Ectodermal cell (in vitro differentiated cells): Measurements from ENCODE around the gene USP49.

ENCODE experiments used
- H3K27ac ChIP-seq: 2 replicates; pipeline ENCODE4 v1.7.0; 2013; ENCODE audit warnings: mild to moderate bottlenecking, low read depth, low read length; ENCODE audit not compliant: insufficient read depth, poor library complexity, severe bottlenecking
- H3K27me3 ChIP-seq: 2 replicates; pipeline ENCODE4 v1.7.0; 2013; ENCODE audit warnings: mild to moderate bottlenecking, low read length; ENCODE audit not compliant: insufficient read depth, control insufficient read depth, poor library complexity, severe bottlenecking
- H3K36me3 ChIP-seq: one replicate; pipeline ENCODE4 v1.7.0; 2013; ENCODE audit warnings: low read length; ENCODE audit not compliant: control insufficient read depth, insufficient read depth
- H3K4me1 ChIP-seq: one replicate; pipeline ENCODE4 v1.7.0; 2013; ENCODE audit warnings: low read length; ENCODE audit not compliant: control insufficient read depth, insufficient read depth
- H3K4me3 ChIP-seq: 2 replicates; pipeline ENCODE4 v1.7.0; 2013; ENCODE audit warnings: low read depth, low read length, control low read depth; ENCODE audit not compliant: insufficient read depth
- H3K9me3 ChIP-seq: 2 replicates; pipeline ENCODE4 v1.7.0; 2013; ENCODE audit warnings: mild to moderate bottlenecking, low read length, moderate library complexity; ENCODE audit not compliant: control insufficient read depth
- WGBS, 2 experiments: methylation state at CpG; one replicate each; pipeline ENCODE4 v1.1.7; 2013; ENCODE audit warnings: missing lambda C conversion rate in 2 of 2; 5-methylcytosine and 5-hydroxymethylcytosine counted together

USP49 gene

DNA sequence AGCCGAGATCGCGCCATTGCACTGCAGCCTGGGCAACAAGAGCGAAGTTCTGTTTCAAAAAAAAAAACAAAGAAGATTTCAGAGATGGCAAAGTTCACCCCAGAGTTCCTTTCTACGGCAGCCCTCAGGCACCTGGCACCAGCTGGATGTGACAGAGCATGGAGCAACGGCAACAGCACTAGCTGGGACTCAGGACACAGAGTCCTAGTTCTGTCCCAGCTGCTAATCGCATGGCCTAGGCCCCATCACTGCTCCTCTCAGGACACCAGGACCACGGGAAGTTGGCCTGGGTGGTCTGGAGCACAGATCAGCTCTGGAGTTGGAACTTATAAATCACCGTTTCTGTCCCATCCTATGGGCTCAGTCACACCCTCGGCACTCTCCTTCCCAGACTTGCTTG lies 149.1 kb downstream of the USP49 start:
- 94% methylated on average over 10 of the region's 10 CpGs for WGBS, 2 experiments
- no peaks in the 10 kb centered on the region for H3K36me3 ChIP-seq
- H3K4me3 ChIP-seq, result no peak overlapping the region
- no peak overlapping the region for H3K27ac ChIP-seq
- no peaks in the 10 kb centered on the region for H3K27me3 ChIP-seq
- no peaks in the 10 kb centered on the region for H3K9me3 ChIP-seq
- no peaks in the 10 kb centered on the region for H3K4me1 ChIP-seq

DNA sequence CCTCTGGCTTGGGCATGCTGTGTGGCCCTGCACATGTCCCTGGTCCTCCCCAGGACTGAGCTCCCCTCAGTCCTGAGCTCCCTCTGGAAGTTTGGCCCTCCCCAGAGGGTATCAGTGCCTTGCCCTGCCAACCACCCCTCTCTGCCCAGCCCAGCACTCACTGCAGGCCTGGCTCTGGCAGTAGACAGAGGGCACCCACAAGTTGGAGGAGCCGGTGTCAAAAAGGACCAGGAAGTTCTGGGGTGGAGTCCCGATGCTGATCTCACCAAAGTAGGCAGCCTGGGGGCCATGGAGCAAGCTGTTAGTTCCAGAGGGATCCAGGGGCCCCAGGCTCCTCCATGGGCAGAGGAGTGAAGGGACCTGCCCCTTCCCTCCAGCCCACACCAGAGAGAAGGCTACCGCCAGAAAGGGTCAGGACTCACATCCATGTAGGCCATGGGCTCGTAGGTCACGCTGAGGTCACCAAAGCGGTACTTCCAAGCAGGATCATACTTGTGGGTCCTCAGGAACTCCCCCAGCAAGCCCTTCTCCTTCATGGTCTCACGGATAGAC lies 150.9 kb downstream of the USP49 start:
- Histone ChIP-seq H3K4me1 (no peaks in the 10 kb centered on the region), H3K27ac (no peak overlapping the region), H3K9me3 (no peaks in the 10 kb centered on the region), H3K27me3 (no peaks in the 10 kb centered on the region), H3K36me3 (no peaks in the 10 kb centered on the region), H3K4me3 (no peak overlapping the region)
- WGBS, 2 experiments, result 92 to 94% methylated on average over 7 of the region's 7 CpGs

DNA sequence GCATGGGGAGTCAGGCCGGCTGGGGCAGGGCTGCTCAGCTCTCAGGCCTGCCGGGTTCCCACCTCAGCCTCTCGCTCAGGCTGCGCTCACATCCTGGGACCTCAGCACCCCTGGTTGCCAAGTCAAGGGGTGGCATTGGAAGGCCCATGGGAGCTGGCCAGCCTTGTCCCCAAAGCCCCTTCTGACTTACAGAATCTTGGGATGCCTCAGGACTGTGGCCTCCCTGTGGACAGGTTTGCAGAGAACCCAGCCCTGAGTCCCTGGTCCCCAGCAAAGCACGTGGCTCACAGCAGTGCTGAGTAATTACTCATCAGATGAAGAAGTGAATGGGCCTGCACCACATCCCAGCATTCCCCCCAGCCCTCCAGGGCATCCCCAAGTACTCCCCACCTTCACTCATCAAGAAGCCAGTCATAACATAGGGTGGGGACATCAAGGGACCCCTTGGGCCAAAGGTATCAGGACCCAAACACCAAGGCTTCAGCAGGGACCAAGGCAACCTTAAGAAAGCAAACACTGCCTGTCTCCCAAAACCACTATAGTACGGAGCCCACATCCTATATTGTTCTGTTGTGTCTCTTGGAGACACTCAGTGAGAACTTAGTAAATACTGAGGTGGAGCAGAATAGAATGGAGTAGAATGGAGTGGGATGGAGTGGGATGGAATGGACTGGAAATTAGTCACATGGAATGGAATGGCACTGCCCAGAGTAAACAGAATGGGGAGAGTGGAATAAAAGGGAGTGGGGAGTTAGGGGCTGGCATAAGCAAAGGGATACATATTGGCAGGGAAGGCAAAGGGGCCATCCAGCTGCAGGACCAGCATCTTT lies 151.6 kb downstream of the USP49 start:
- Histone ChIP-seq H3K36me3 (no peaks in the 10 kb centered on the region), H3K4me3 (no peak overlapping the region), H3K4me1 (peaks cover 5% of the 10 kb centered on the region), H3K27me3 (no peaks in the 10 kb centered on the region), H3K9me3 (no peaks in the 10 kb centered on the region), H3K27ac (no peak overlapping the region)
- 89 to 91% methylated on average over 6 of the region's 6 CpGs for WGBS, 2 experiments

DNA sequence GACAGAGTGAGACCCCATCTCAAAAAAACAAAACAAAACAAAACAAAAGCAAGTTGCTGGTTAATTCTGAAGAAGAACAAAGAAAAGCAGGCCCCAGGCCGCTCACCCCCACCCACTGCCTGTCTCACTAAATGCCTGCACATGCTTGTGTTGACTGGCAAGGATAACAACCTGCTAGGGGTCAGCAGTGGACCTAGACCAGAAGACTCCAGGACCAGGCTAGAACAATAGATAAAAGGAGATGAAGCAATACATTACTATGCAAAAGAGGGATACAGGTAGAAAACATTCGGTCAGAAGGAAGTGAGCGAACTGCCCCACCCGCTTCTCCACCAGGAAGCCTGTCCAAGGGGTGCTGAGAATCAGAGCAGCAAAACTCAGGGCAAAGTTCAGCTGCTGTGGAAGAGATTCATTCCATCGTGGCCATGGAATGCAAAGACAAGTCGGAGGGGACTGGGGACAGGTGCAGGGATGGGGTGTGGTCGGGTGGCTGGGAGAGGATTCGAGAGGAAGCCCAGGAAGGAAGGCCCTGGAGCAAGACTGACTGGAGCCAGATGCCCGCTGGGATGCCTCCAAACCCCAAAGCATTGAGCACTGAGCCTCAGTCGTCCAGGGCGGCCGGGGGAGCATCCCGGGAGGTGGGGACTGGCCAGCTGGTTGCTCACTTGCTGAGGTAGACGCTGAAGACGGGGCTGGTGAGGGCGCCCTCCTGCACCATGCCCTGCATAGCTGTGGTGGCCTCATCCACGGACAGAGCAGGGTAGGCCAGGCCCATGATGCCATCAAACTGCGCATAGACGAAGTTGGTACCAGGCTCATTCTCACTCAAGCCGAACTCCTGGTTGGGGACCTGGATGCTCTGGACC lies 153.3 kb downstream of the USP49 start:
- Histone ChIP-seq H3K36me3 (no peaks in the 10 kb centered on the region), H3K4me3 (no peak overlapping the region), H3K9me3 (no peaks in the 10 kb centered on the region), H3K27ac (no peak overlapping the region), H3K4me1 (peaks cover 5% of the 10 kb centered on the region), H3K27me3 (no peaks in the 10 kb centered on the region)
- 92 to 93% methylated on average over 20 of the region's 20 CpGs for WGBS, 2 experiments

DNA sequence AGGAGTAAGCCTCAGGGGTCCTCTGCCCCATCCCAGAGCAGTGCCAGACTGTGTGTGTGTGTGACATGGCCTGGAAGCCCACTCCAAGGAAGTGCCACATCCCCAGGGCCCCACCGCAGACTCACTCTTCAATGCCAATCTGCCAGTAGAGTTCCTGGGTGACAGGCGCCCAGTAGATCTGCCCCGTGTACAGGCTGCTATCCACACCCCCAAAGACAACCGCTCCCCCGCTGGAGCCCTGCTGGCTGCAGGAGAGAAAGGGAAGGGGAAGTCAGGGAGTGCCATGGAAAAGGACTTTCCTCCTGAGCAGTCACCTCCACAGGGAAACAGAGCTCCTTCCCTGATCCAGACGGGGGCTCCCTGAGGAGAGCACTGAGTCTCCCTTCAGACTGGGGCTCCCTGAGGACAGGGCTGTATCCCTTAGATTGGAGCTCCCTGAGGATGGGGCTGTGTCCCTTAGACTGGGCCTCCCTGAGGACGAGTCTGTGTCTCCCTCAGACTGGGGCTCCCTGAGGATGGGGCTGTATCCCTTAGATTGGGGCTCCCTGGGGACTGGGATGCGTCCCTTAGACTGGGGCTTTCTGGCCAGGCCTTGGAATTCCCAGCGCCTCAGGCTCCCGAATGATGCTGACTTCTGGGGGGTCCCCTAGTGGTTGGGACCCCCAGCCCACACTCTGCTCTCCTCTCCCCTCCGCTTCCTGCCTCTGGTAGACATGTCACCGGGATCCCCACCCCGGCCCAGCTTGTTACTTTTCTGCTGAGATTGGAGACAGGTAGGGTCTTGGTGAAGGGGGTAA lies 154.6 kb downstream of the USP49 start:
- 86% methylated on average over 13 of the region's 13 CpGs for WGBS, 2 experiments
- H3K9me3 ChIP-seq, result no peaks in the 10 kb centered on the region
- no peaks in the 10 kb centered on the region for H3K36me3 ChIP-seq
- no peak overlapping the region for H3K27ac ChIP-seq
- H3K4me3 ChIP-seq, result no peak overlapping the region
- H3K4me1 ChIP-seq, result peaks cover 8% of the 10 kb centered on the region
- H3K27me3 ChIP-seq, result no peaks in the 10 kb centered on the region
